ENCODE data around the gene CBX8. TPM values are rescaled to one million over a fixed set of nuclear protein-coding genes. Genes with fewer than 3 reads are reported as not detected.

CBX8 gene
- total and polyA plus RNA-seq, 8 donors, result 1.6 to 5.7 (median 4.1) TPM

DNA sequence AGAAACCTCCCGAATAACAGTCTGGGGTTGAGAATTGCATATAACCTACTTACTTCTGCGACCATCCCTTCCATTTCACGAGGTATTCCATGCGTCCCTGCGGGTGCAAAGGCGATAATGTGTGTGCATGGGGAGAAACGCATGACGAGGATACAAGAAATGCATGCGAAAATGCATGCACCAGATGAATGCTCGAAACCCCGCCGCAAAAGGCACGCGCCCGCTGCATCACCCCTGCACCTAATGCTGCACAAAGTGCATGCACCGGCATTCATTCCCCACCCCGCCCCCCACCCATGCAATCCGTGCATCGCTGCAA, 474 bp downstream of the CBX8 start:
- Histone ChIP-seq H3K27ac (peak overlapping the region in 3 of 4 donors; percentile 74 to 87 (median 79)), H3K36me3 (no peaks in the 10 kb centered on the region), H3K27me3 (peaks cover 0 to 31% (median 8%) of the 10 kb centered on the region in 4 donors), H3K4me3 (peak overlapping the region; percentile 47 to 67 (median 64)), H3K4me1 (peaks cover 15 to 27% (median 25%) of the 10 kb centered on the region in 3 donors), H3K9me3 (no peaks in the 10 kb centered on the region)
- 1% methylated on average over 19 of the region's 19 CpGs for whole genome bisulfite sequencing, 2 donors
- DNase-seq, result no peak
- intact Hi-C loops (cut with DNase I), result no loop called here
- no peak for FAIRE-seq
- TF ChIP-seq CTCF (IDR thresholded peaks at IDR 0.05), result no peak
- no peak for ATAC-seq

GRCh38 chr17:79795795-79796443, 958 bp downstream of the CBX8 start:
- no peak for TF ChIP-seq CTCF (IDR thresholded peaks at IDR 0.05)
- ATAC-seq (no peak), FAIRE-seq (no peak), DNase-seq (peak in 1 of 6 donors; percentile 17)
- peak overlapping the region; percentile 47 to 67 (median 64) for H3K4me3 ChIP-seq
- H3K36me3 ChIP-seq, result no peaks in the 10 kb centered on the region
- H3K9me3 ChIP-seq, result no peaks in the 10 kb centered on the region
- intact Hi-C loops (cut with DNase I), result no loop called here
- 82 to 90% methylated on average over 8 of the region's 8 CpGs for WGBS, 2 donors
- H3K4me1 ChIP-seq, result peaks cover 15 to 24% (median 20%) of the 10 kb centered on the region in 3 donors
- no peak overlapping the region for H3K27ac ChIP-seq
- peaks cover 0 to 31% (median 10%) of the 10 kb centered on the region in 4 donors for H3K27me3 ChIP-seq

GRCh38 chr17:79794659-79795511, 2.0 kb downstream of the CBX8 start:
- H3K27ac ChIP-seq, result no peak overlapping the region
- H3K9me3 ChIP-seq, result no peaks in the 10 kb centered on the region
- ATAC-seq (no peak), DNase-seq (peak in 3 of 6 donors; percentile 59 to 83 (median 60)), FAIRE-seq (no peak)
- H3K27me3 ChIP-seq, result peaks cover 0 to 29% (median 10%) of the 10 kb centered on the region in 4 donors
- intact Hi-C loops (cut with DNase I), result loop anchor here in 1 of 3 donors (5.0 kb wide), 1 partner anchor 197 kb away; no protein-coding TSS in a partner anchor
- no peaks in the 10 kb centered on the region for H3K36me3 ChIP-seq
- H3K4me3 ChIP-seq, result no peak overlapping the region
- 88 to 92% methylated on average over 47 of the region's 47 CpGs for WGBS, 2 donors
- H3K4me1 ChIP-seq, result peaks cover 15 to 28% (median 22%) of the 10 kb centered on the region in 3 donors
- TF ChIP-seq CTCF (IDR thresholded peaks at IDR 0.05), result no peak

DNA sequence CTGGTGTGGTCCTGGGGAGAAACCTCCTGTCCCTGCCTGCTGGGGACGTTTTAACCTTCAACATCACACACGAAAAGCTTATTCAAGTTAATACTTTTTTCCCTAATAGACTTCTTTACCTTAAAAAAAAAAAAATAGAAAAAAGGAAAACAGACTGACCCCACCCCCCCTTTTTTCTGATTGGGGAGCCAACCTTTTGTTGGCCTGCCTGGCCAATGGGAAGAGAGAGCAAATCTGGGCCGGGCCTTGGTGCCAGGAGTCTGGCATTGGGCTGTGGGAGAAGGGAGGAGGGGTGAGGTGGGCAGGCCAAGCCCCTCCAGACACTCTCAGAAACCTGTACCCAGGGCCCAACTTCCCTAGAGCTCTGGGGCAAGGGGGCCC, 3.0 kb downstream of the CBX8 start:
- WGBS, 2 donors, result 81 to 89% methylated on average over 3 of the region's 3 CpGs
- Histone ChIP-seq H3K27ac (no peak overlapping the region), H3K4me3 (no peak overlapping the region), H3K27me3 (peaks cover 0 to 22% (median 8%) of the 10 kb centered on the region in 4 donors), H3K9me3 (no peaks in the 10 kb centered on the region), H3K36me3 (no peaks in the 10 kb centered on the region), H3K4me1 (peaks cover 15 to 25% (median 21%) of the 10 kb centered on the region in 3 donors)
- FAIRE-seq, result no peak
- ATAC-seq, result no peak
- intact Hi-C loops (cut with DNase I), result loop anchor here in 1 of 3 donors (5.0 kb wide), 1 partner anchor 198 kb away; no protein-coding TSS in a partner anchor
- peak in 1 of 6 donors; percentile 22 for DNase-seq
- TF ChIP-seq CTCF (IDR thresholded peaks at IDR 0.05), result no peak
